ENCODE data around the gene OR51M1. TPM values are rescaled to one million over a fixed set of nuclear protein-coding genes. Genes with fewer than 3 reads are reported as not detected.
"Not testable (repeated sequence)": the region's sequence is repeated elsewhere in the genome, so short reads cannot be mapped to it uniquely, and the experiment has no call there.

Gene OR51M1
- total RNA-seq, 4 donors from 2014 or later: not detected

GRCh38 chr11:5362017-5362625, 21.5 kb upstream of the OR51M1 start:
- no peaks in the 10 kb centered on the region for H3K4me1 ChIP-seq
- no peaks in the 10 kb centered on the region for H3K27me3 ChIP-seq
- no peaks in the 10 kb centered on the region for H3K9me3 ChIP-seq
- TF ChIP-seq CTCF (IDR thresholded peaks at IDR 0.05) (no peak), POLR2A (IDR thresholded peaks at IDR 0.05) (no peak)
- WGBS, 2 donors: 50 to 67% methylated on average over 3 of the region's 3 CpGs
- no peaks in the 10 kb centered on the region for H3K36me3 ChIP-seq
- intact Hi-C loops (cut with DNase I): no loop called here
- DNase-seq: no peak
- H3K4me3 ChIP-seq: no peak overlapping the region
- no peak overlapping the region for H3K27ac ChIP-seq

DNA sequence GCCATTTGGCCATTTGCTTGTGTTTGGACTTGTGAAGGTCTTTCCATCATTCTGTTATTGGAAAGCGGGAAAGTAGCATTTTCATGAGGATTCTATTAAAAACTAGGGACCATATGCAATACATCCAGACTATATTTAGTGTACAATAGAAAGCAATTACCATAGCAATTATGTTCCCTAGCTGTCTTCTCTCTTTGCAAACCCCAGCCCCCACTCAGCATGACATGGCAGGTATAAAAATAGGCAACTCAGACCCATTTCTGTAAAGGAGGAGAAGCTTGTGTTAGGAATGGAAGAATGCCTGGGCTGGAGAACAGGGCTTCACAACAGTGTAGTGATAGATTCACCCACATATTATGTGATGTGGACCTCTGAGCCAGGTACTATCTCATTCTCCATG, 19.9 kb upstream of the OR51M1 start:
- Histone ChIP-seq H3K9me3 (no peaks in the 10 kb centered on the region), H3K4me1 (no peaks in the 10 kb centered on the region), H3K27ac (no peak overlapping the region), H3K27me3 (no peaks in the 10 kb centered on the region), H3K4me3 (no peak overlapping the region), H3K36me3 (no peaks in the 10 kb centered on the region)
- TF ChIP-seq POLR2A (IDR thresholded peaks at IDR 0.05) (no peak), CTCF (IDR thresholded peaks at IDR 0.05) (no peak)
- WGBS, 2 donors: 74 to 80% methylated on average over 1 of the region's 1 CpG
- intact Hi-C loops (cut with DNase I): no loop called here
- no peak for DNase-seq

DNA sequence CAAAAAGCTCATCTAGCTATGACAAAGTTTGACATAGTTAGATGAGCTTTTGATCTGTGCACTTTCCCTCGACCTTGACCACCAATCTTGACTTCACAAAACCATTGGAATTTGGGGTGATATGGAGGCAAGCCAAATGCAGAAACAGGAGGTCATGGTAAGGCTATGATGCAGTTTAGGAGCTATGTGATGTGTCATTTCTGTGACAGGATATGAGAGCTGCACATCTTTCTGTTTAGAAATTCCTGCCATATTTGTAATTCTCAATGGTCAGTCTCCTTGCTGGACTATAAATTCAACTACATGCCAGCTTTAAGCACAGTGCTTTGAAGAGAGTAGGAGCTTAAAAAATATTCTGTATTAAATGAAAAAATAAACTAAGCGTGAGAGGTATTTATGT, 19.4 kb upstream of the OR51M1 start:
- no peak for TF ChIP-seq CTCF (IDR thresholded peaks at IDR 0.05)
- no peak for DNase-seq
- Histone ChIP-seq H3K4me3 (no peak overlapping the region), H3K27me3 (no peaks in the 10 kb centered on the region), H3K4me1 (no peaks in the 10 kb centered on the region), H3K27ac (no peak overlapping the region), H3K9me3 (no peaks in the 10 kb centered on the region), H3K36me3 (no peaks in the 10 kb centered on the region)
- intact Hi-C loops (cut with DNase I): no loop called here
- 46 to 48% methylated on average over 2 of the region's 2 CpGs for WGBS, 2 donors

DNA sequence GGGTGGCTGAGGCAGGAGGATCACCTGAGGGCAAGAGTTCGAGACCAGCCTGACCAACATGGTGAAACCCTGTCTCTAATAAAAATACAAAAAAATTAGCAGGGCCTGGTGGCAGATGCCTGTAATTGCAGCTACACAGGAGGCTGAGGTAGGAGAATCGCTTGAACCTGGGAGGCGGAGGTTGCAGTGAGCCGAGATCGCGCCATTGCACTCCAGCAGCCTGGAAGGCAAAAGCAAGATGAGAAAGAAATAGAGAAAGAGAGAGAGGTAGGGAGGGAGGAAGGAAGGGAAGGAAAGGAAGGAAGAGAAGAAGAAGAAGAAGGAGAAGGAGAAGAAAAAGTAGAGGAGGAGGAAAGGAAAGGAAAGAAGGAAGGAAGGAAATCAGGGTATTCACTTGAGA, 17.2 kb upstream of the OR51M1 start:
- H3K27ac ChIP-seq; H3K4me3 ChIP-seq; intact Hi-C loops (cut with DNase I); H3K36me3 ChIP-seq; H3K4me1 ChIP-seq; H3K27me3 ChIP-seq; H3K9me3 ChIP-seq; DNase-seq: not testable (repeated sequence)
- 75 to 77% methylated on average over 6 of the region's 6 CpGs for WGBS, 2 donors

GRCh38 chr11:5366856-5367255, 16.8 kb upstream of the OR51M1 start:
- intact Hi-C loops (cut with DNase I): no loop called here
- Histone ChIP-seq H3K4me3 (no peak overlapping the region), H3K9me3 (no peaks in the 10 kb centered on the region), H3K27ac (no peak overlapping the region), H3K4me1 (no peaks in the 10 kb centered on the region), H3K27me3 (no peaks in the 10 kb centered on the region), H3K36me3 (no peaks in the 10 kb centered on the region)
- DNase-seq: no peak
- WGBS, 2 donors: 33 to 60% methylated on average over 1 of the region's 1 CpG
- TF ChIP-seq CTCF (IDR thresholded peaks at IDR 0.05): no peak
- no peak for TF ChIP-seq POLR2A (IDR thresholded peaks at IDR 0.05)

DNA sequence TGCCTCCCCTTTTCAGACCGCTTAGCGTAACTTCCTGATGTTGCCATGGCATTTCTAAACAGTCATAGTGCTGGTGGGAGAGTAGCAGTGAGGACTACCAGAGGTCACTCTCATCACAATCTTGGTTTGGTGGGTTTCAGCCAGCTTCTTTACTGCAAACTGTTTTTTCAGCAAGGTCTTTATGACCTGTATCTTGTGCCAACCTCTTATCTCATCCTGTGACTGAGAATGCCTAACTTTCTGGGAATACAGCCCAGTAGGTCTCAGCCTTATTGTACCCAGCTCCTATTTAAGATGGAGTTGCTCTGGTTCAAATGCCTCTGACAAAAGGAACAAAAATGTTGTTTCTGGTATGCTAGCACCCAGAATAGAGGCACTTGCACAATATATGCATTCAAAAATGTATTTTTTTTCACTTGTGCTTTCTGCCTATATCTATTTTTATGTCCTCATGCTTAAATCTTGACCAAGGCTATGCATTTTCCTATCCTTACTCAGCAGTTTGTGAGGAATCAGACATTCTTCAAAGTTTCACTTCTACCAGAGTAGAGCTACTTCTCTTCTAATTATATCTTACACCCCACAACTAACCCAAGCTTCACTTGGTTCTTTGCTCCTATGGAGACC, 16.1 kb upstream of the OR51M1 start:
- TF ChIP-seq CTCF (IDR thresholded peaks at IDR 0.05) (no peak), POLR2A (IDR thresholded peaks at IDR 0.05) (no peak)
- no peaks in the 10 kb centered on the region for H3K9me3 ChIP-seq
- no peak for DNase-seq
- no peaks in the 10 kb centered on the region for H3K4me1 ChIP-seq
- no peaks in the 10 kb centered on the region for H3K36me3 ChIP-seq
- H3K27ac ChIP-seq: no peak overlapping the region
- 28 to 80% methylated on average over 2 of the region's 2 CpGs for WGBS, 2 donors
- intact Hi-C loops (cut with DNase I): no loop called here
- H3K27me3 ChIP-seq: no peaks in the 10 kb centered on the region
- H3K4me3 ChIP-seq: no peak overlapping the region

Measured in esophagus squamous epithelium (tissue), 5 donors.